Common myeloid progenitor, CD34-positive (primary cell): Measurements from ENCODE around the gene TPBGL. TPM values are rescaled to one million over a fixed set of nuclear protein-coding genes. Genes with fewer than 3 reads are reported as not detected.

Source experiments
- CTCF ChIA-PET: fragments of 350-600 bp; sonication (Branson Sonifier 250); formaldehyde crosslinking; loops from one replicate; lab custom pipeline; 2021; ENCODE audit warnings: antibody characterized with exemption; lab: Charles Lee
- POLR2A ChIA-PET: fragments of 350-600 bp; sonication (Branson Sonifier 250); formaldehyde crosslinking; loops from one replicate; lab custom pipeline; 2021; ENCODE audit warnings: antibody characterized with exemption; lab: Charles Lee
- DNase-seq, 3 donors: peaks; one replicate each; pipeline versions ENCODE4 v3.0.0 to v3.0.0-alpha.2; 2013
- H3K27ac ChIP-seq, 2 experiments: 1 replicate in 1 of 2; 2 replicates in 1 of 2; pipeline ENCODE4 v1.7.0; 2013; ENCODE audit warnings: inconsistent platforms in 2 of 2, low read length in 2 of 2, mild to moderate bottlenecking in 2 of 2, low read depth in 1 of 2, moderate library complexity in 1 of 2; ENCODE audit not compliant: severe bottlenecking in 2 of 2, insufficient read depth in 1 of 2, poor library complexity in 1 of 2
- H3K27me3 ChIP-seq, 5 experiments: replicated peaks in 2 of 5; 1 replicate in 3 of 5; 2 replicates in 2 of 5; pipeline versions ENCODE4 v1.6.1 to v1.7.0; 2013; ENCODE audit warnings: low read length in 4 of 5, mild to moderate bottlenecking in 2 of 5, moderate library complexity in 2 of 5, inconsistent platforms in 1 of 5; ENCODE audit not compliant: insufficient read depth in 5 of 5, control insufficient read depth in 4 of 5
- H3K36me3 ChIP-seq, 4 experiments: 1 replicate in 2 of 4; 2 replicates in 2 of 4; pipeline versions ENCODE4 v1.6.1 to v1.7.0; 2013; ENCODE audit warnings: low read length in 3 of 4, control low read depth in 1 of 4, mild to moderate bottlenecking in 1 of 4; ENCODE audit not compliant: control insufficient read depth in 4 of 4, insufficient read depth in 4 of 4
- H3K4me1 ChIP-seq, 4 experiments: 1 replicate in 3 of 4; 2 replicates in 1 of 4; pipeline versions ENCODE4 v1.6.1 to v1.7.1; 2013; ENCODE audit warnings: low read length in 3 of 4, mild to moderate bottlenecking in 3 of 4, control low read depth in 1 of 4, inconsistent platforms in 1 of 4, moderate library complexity in 1 of 4; ENCODE audit not compliant: control insufficient read depth in 4 of 4, insufficient read depth in 4 of 4; ENCODE audit errors: control extremely low read depth in 1 of 4
- H3K4me3 ChIP-seq, 7 experiments: 1 replicate in 4 of 7; 2 replicates in 3 of 7; pipeline versions ENCODE4 v1.5.1 to v1.7.0; 2013; ENCODE audit warnings: mild to moderate bottlenecking in 7 of 7, low read length in 6 of 7, moderate library complexity in 6 of 7, inconsistent platforms in 2 of 7, low read depth in 2 of 7, control low read depth in 1 of 7; ENCODE audit not compliant: insufficient read depth in 4 of 7, control insufficient read depth in 1 of 7; ENCODE audit errors: extremely low read depth in 1 of 7
- H3K9me3 ChIP-seq, 5 experiments: 1 replicate in 4 of 5; 2 replicates in 1 of 5; pipeline versions ENCODE4 v1.6.1 to v1.7.1; 2013; ENCODE audit warnings: low read length in 4 of 5, mild to moderate bottlenecking in 2 of 5, inconsistent platforms in 1 of 5, low read depth in 1 of 5, moderate library complexity in 1 of 5; ENCODE audit not compliant: control insufficient read depth in 4 of 5, insufficient read depth in 2 of 5; ENCODE audit errors: control extremely low read depth in 1 of 5
- WGBS: methylation state at CpG from one replicate; pipeline ENCODE4 v1.1.5; 2013; ENCODE audit not compliant: insufficient coverage; 5-methylcytosine and 5-hydroxymethylcytosine counted together
- polyA plus RNA-seq: library from polyadenylated mRNA; unstranded; fragments of 120-200 nt; gene quantifications from one replicate; pipeline ENCODE4 v1.2.1, GENCODE V29; 2013

The TPBGL gene
- 0.03 TPM for polyA plus RNA-seq

GRCh38 chr11:75240311-75241035 lies at the start of gene TPBGL:
TPBGL (plus strand) TSS chr11:75240774; CDS start chr11:75241050, 276 bp downstream.
- WGBS = under 1% methylated on average over 43 of the region's 58 CpGs
- peaks cover 0 to 73% (median 45%) of the 10 kb centered on the region in 5 experiments for H3K27me3 ChIP-seq
- no peak within 1 kb of the TSS for H3K27ac ChIP-seq
- ChIA-PET POLR2A (no interaction called here), CTCF (interaction anchor here (0.8 to 15.7 kb wide), 11 partner anchors 8 to 102 kb away, joined by 3 to 239 read pairs (median 4); partner anchors contain the start of gene SLCO2B1)
- peaks cover 0 to 21% (median 18%) of the 10 kb centered on the region in 4 experiments for H3K4me1 ChIP-seq
- no peaks in the 10 kb centered on the region for H3K9me3 ChIP-seq
- H3K36me3 ChIP-seq = no peaks in the 10 kb centered on the region
- DNase-seq = peak in 1 of 3 donors; percentile 22
- peak within 1 kb of the TSS; percentile 13 to 79 (median 62) for H3K4me3 ChIP-seq

- ChIA-PET POLR2A (no interaction called here), CTCF (interaction anchor here (1.2 to 1.6 kb wide), 2 partner anchors 39 to 45 kb away, joined by 3 read pairs; no protein-coding TSS in a partner anchor)
- H3K27me3 ChIP-seq = peaks cover 0 to 7% (median 2%) of the 10 kb centered on the region in 5 experiments
- no peak overlapping the region for H3K4me3 ChIP-seq
- WGBS = 64% methylated on average over 2 of the region's 3 CpGs
- peak in 2 of 3 donors; percentile 29 to 39 for DNase-seq
- H3K27ac ChIP-seq = no peak overlapping the region
- peaks cover 0 to 15% (median 3%) of the 10 kb centered on the region in 4 experiments for H3K4me1 ChIP-seq
- H3K9me3 ChIP-seq = no peaks in the 10 kb centered on the region
- no peaks in the 10 kb centered on the region for H3K36me3 ChIP-seq
Measured at GRCh38 chr11:75191330-75191717, 49.2 kb upstream of the TPBGL start.

- Histone ChIP-seq H3K27ac (no peak overlapping the region), H3K9me3 (no peaks in the 10 kb centered on the region), H3K36me3 (no peaks in the 10 kb centered on the region), H3K4me1 (peaks cover 0 to 15% (median 3%) of the 10 kb centered on the region in 4 experiments), H3K4me3 (no peak overlapping the region), H3K27me3 (peaks cover 0 to 8% (median 2%) of the 10 kb centered on the region in 5 experiments)
- 96% methylated on average over 14 of the region's 15 CpGs for WGBS
- CTCF ChIA-PET = interaction anchor here (0.6 to 4.5 kb wide), 3 partner anchors 13 to 52 kb away, joined by 3 to 50 read pairs (median 32); no protein-coding TSS in a partner anchor
- POLR2A ChIA-PET = no interaction called here
- no peak for DNase-seq
Measured at GRCh38 chr11:75193271-75193670, 47.3 kb upstream of the TPBGL start.

GRCh38 chr11:75193711-75194110 lies 46.9 kb upstream of the TPBGL start:
- CTCF ChIA-PET = interaction anchor here (3.8 to 4.5 kb wide), 2 partner anchors 12 to 52 kb away, joined by 32 to 50 read pairs; no protein-coding TSS in a partner anchor
- DNase-seq = no peak
- Histone ChIP-seq H3K9me3 (no peaks in the 10 kb centered on the region), H3K27me3 (peaks cover 0 to 8% (median 2%) of the 10 kb centered on the region in 5 experiments), H3K4me3 (no peak overlapping the region), H3K4me1 (peaks cover 0 to 12% (median 3%) of the 10 kb centered on the region in 4 experiments), H3K27ac (no peak overlapping the region), H3K36me3 (no peaks in the 10 kb centered on the region)
- POLR2A ChIA-PET = no interaction called here
- 75% methylated on average over 1 of the region's 2 CpGs for WGBS

GRCh38 chr11:75194147-75194546 lies 46.4 kb upstream of the TPBGL start:
- H3K27me3 ChIP-seq = peaks cover 0 to 11% (median 2%) of the 10 kb centered on the region in 5 experiments
- no peaks in the 10 kb centered on the region for H3K36me3 ChIP-seq
- no peak overlapping the region for H3K4me3 ChIP-seq
- WGBS = 96% methylated on average over 3 of the region's 5 CpGs
- CTCF ChIA-PET = interaction anchor here (1.0 to 4.5 kb wide), 3 partner anchors 12 to 57 kb away, joined by 3 to 50 read pairs (median 32); no protein-coding TSS in a partner anchor
- H3K9me3 ChIP-seq = no peaks in the 10 kb centered on the region
- H3K27ac ChIP-seq = no peak overlapping the region
- POLR2A ChIA-PET = no interaction called here
- peaks cover 0 to 10% (median 3%) of the 10 kb centered on the region in 4 experiments for H3K4me1 ChIP-seq
- no peak for DNase-seq

- Histone ChIP-seq H3K27ac (no peak overlapping the region), H3K9me3 (no peaks in the 10 kb centered on the region), H3K27me3 (peaks cover 0 to 11% (median 2%) of the 10 kb centered on the region in 5 experiments), H3K4me3 (no peak overlapping the region), H3K4me1 (peaks cover 0 to 10% (median 3%) of the 10 kb centered on the region in 4 experiments), H3K36me3 (no peaks in the 10 kb centered on the region)
- ChIA-PET CTCF (interaction anchor here (0.6 to 4.5 kb wide), 8 partner anchors 11 to 266 kb away, joined by 3 to 50 read pairs (median 4); no protein-coding TSS in a partner anchor), POLR2A (interaction anchor here (0.6 kb wide), 1 partner anchor 117 kb away, joined by 11 read pairs; no protein-coding TSS in a partner anchor)
- 98% methylated on average over 4 of the region's 7 CpGs for WGBS
- peak in 1 of 3 donors; percentile 13 for DNase-seq
Measured at GRCh38 chr11:75195167-75195962, 45.2 kb upstream of the TPBGL start.
